AG04449 (cell line): ENCODE measurements around the gene TCEA2.
A peak's percentile ranks its signal among the peaks of the same experiment; 100 is the strongest.

Experiments
- CTCF ChIA-PET: fragments of 350-600 bp; formaldehyde crosslinking; extraction: SDS; loops from one replicate; lab custom pipeline; 2021; ENCODE audit warnings: antibody characterized with exemption; lab: Yijun Ruan, JAX
- POLR2A ChIA-PET: fragments of 400-600, 350-600 bp; formaldehyde crosslinking; extraction: SDS; loops from one replicate; lab custom pipeline; 2020; ENCODE audit warnings: antibody characterized with exemption, inconsistent platforms; lab: Yijun Ruan, JAX
- DNase-seq: peaks from one replicate; pipeline ENCODE4 v3.0.0-alpha.2; 2010; ENCODE audit warnings: low read depth, low spot score
- H3K4me3 ChIP-seq: 2 replicates; pipeline ENCODE4 v1.5.1; 2011; ENCODE audit warnings: low read depth, mild to moderate bottlenecking, control low read depth, low read length
- CTCF ChIP-seq: IDR thresholded peaks from one replicate; pipeline ENCODE4 v1.5.1; 2011; ENCODE audit warnings: mild to moderate bottlenecking, moderate library complexity, low read length, control low read depth, inconsistent platforms; ENCODE audit not compliant: insufficient read depth; ENCODE audit errors: missing control alignments

TCEA2 gene

GRCh38 chr20:64100946-64101688 lies 38.1 kb downstream of the TCEA2 start:
- CTCF ChIA-PET = interaction anchor here (1.4 to 2.2 kb wide), 3 partner anchors 10 to 16 kb away, joined by 4 to 7 read pairs (median 7); no protein-coding TSS in a partner anchor
- POLR2A ChIA-PET = no interaction called here
- TF ChIP-seq CTCF = no peak
- no peak overlapping the region for H3K4me3 ChIP-seq
- DNase-seq = no peak

- H3K4me3 ChIP-seq = no peak overlapping the region
- POLR2A ChIA-PET = no interaction called here
Measured at GRCh38 chr20:64101731-64102621, 39.0 kb downstream of the TCEA2 start.

GRCh38 chr20:64102647-64103354 lies 39.8 kb downstream of the TCEA2 start:
- H3K4me3 ChIP-seq = no peak overlapping the region
- TF ChIP-seq CTCF = no peak
- DNase-seq = no peak
- ChIA-PET CTCF (interaction anchor here (0.9 to 2.2 kb wide), 4 partner anchors 9 to 17 kb away, joined by 3 to 7 read pairs (median 6); no protein-coding TSS in a partner anchor), POLR2A (no interaction called here)

More at GRCh38 chr20:64101731-64102621, 39.0 kb downstream of the TCEA2 start:
- peak; percentile 73 for TF ChIP-seq CTCF
- CTCF ChIA-PET = interaction anchor here (0.9 to 2.2 kb wide), 5 partner anchors 9 to 18 kb away, joined by 3 to 7 read pairs (median 4); no protein-coding TSS in a partner anchor
- DNase-seq = no peak

GRCh38 chr20:64103871-64104666 lies 41.1 kb downstream of the TCEA2 start:
- no peak for DNase-seq
- ChIA-PET CTCF (no interaction called here), POLR2A (no interaction called here)
- H3K4me3 ChIP-seq = no peak overlapping the region
- TF ChIP-seq CTCF = no peak

- H3K4me3 ChIP-seq = no peak overlapping the region
- no peak for DNase-seq
- no peak for TF ChIP-seq CTCF
- CTCF ChIA-PET = no interaction called here
- POLR2A ChIA-PET = no interaction called here
Measured at GRCh38 chr20:64104667-64105451, 41.9 kb downstream of the TCEA2 start.
